NCI-H1930 (cell line): Measurements from ENCODE around the gene CXorf38.

Experiments
- DNase-seq, 2 experiments: peaks; one replicate each; lab custom pipeline; 2025; lab: John Stamatoyannopoulos, UW

CXorf38 gene

GRCh38 chrX:40647307-40648197 is at the start of gene CXorf38:
CXorf38 (minus strand) TSS chrX:40647561; CDS start chrX:40647520, 41 bp downstream.
- DNase-seq = peak; percentile 75 to 90

- no peak for DNase-seq
Measured at GRCh38 chrX:40694802-40695201, 47.4 kb upstream of the CXorf38 start.

GRCh38 chrX:40688929-40689328 is 41.6 kb upstream of the CXorf38 start:
- DNase-seq = no peak

GRCh38 chrX:40687169-40687568 is 39.8 kb upstream of the CXorf38 start:
- DNase-seq = no peak

- DNase-seq = no peak
Measured at GRCh38 chrX:40685362-40685918, 38.1 kb upstream of the CXorf38 start.

GRCh38 chrX:40684092-40684491 is 36.7 kb upstream of the CXorf38 start:
- DNase-seq = no peak

- DNase-seq = no peak
Measured at GRCh38 chrX:40683245-40683644, 35.9 kb upstream of the CXorf38 start.

GRCh38 chrX:40671126-40671525 is 23.8 kb upstream of the CXorf38 start:
- no peak for DNase-seq

- no peak for DNase-seq
Measured at GRCh38 chrX:40663880-40664630, 16.7 kb upstream of the CXorf38 start.

GRCh38 chrX:40663078-40663740 is 15.8 kb upstream of the CXorf38 start:
- no peak for DNase-seq

- no peak for DNase-seq
Measured at GRCh38 chrX:40661489-40661888, 14.1 kb upstream of the CXorf38 start.

GRCh38 chrX:40660381-40660780 is 13.0 kb upstream of the CXorf38 start:
- no peak for DNase-seq

GRCh38 chrX:40653535-40653934 is 6.2 kb upstream of the CXorf38 start:
- DNase-seq = no peak

- DNase-seq = no peak
Measured at GRCh38 chrX:40652664-40653063, 5.3 kb upstream of the CXorf38 start.

- DNase-seq = peak; percentile 14 to 26
Measured at GRCh38 chrX:40651620-40652223, 4.4 kb upstream of the CXorf38 start.

- DNase-seq = no peak
Measured at GRCh38 chrX:40646489-40647306, 663 bp downstream of the CXorf38 start.

- DNase-seq = no peak
Measured at GRCh38 chrX:40644821-40645358, 2.5 kb downstream of the CXorf38 start.

- DNase-seq = no peak
Measured at GRCh38 chrX:40644176-40644575, 3.2 kb downstream of the CXorf38 start.

- DNase-seq = no peak
Measured at GRCh38 chrX:40637687-40638086, 9.7 kb downstream of the CXorf38 start.

- DNase-seq = no peak
Measured at GRCh38 chrX:40632199-40632598, 15.2 kb downstream of the CXorf38 start.

GRCh38 chrX:40628506-40628905 is 18.9 kb downstream of the CXorf38 start:
- DNase-seq = no peak
